ENCODE data around the gene PARD3. TPM values are rescaled to one million over a fixed set of nuclear protein-coding genes. Genes with fewer than 3 reads are reported as not detected.

The PARD3 gene
- total RNA-seq, 2 experiments from 2014 or later, result 0.53 to 0.71 TPM

- H3K4me3 ChIP-seq (ENCODE audit: low read length), result no peak overlapping the region
- H3K9me3 ChIP-seq (ENCODE audit: control insufficient read depth in 1 of 2, insufficient read depth in 1 of 2, low read length in 2 of 2), result no peaks in the 10 kb centered on the region
- ChIA-PET CTCF (no interaction called here), POLR2A (no interaction called here)
- DNase-seq, result no peak
- H3K4me1 ChIP-seq (ENCODE audit: insufficient read depth, low read length), result no peaks in the 10 kb centered on the region
- H3K36me3 ChIP-seq (ENCODE audit: insufficient read depth, low read length), result no peaks in the 10 kb centered on the region
- intact Hi-C loops (cut with DNase I, micrococcal nuclease), result no loop called here
- Mint-ChIP-seq H3K27ac (no peak overlapping the region), H3K4me1 (ENCODE audit: low read depth) (no peaks in the 10 kb centered on the region), H3K36me3 (ENCODE audit: low read depth) (no peaks in the 10 kb centered on the region), H3K4me3 (no peak overlapping the region), H3K9me3 (no peaks in the 10 kb centered on the region), H3K27me3 (peaks cover 7% of the 10 kb centered on the region)
- no peak for TF ChIP-seq CTCF (IDR thresholded peaks at IDR 0.05)
- no peaks in the 10 kb centered on the region for H3K27me3 ChIP-seq (ENCODE audit: control insufficient read depth in 1 of 2, insufficient read depth in 2 of 2, low read length in 2 of 2)
- no peak overlapping the region for H3K27ac ChIP-seq (ENCODE audit: low read depth in 1 of 2, low read length in 2 of 2)
- no peak for ATAC-seq (ENCODE audit: poor library complexity)
Measured at GRCh38 chr10:34575882-34576281, 239.2 kb downstream of the PARD3 start.

- H3K9me3 ChIP-seq (ENCODE audit: control insufficient read depth in 1 of 2, insufficient read depth in 1 of 2, low read length in 2 of 2), result no peaks in the 10 kb centered on the region
- H3K4me1 ChIP-seq (ENCODE audit: insufficient read depth, low read length), result no peaks in the 10 kb centered on the region
- TF ChIP-seq CTCF (IDR thresholded peaks at IDR 0.05), result no peak
- DNase-seq, result no peak
- H3K27ac Mint-ChIP-seq, result no peak overlapping the region
- intact Hi-C loops (cut with DNase I, micrococcal nuclease), result no loop called here
- peaks cover 7% of the 10 kb centered on the region for H3K27me3 Mint-ChIP-seq
- H3K36me3 ChIP-seq (ENCODE audit: insufficient read depth, low read length), result no peaks in the 10 kb centered on the region
- no peaks in the 10 kb centered on the region for H3K36me3 Mint-ChIP-seq (ENCODE audit: low read depth)
- no peak overlapping the region for H3K4me3 ChIP-seq (ENCODE audit: low read length)
- H3K4me3 Mint-ChIP-seq, result no peak overlapping the region
- POLR2A ChIA-PET, result no interaction called here
- no peak for ATAC-seq (ENCODE audit: poor library complexity)
- no peaks in the 10 kb centered on the region for H3K9me3 Mint-ChIP-seq
- CTCF ChIA-PET, result no interaction called here
- no peak overlapping the region for H3K27ac ChIP-seq (ENCODE audit: low read depth in 1 of 2, low read length in 2 of 2)
- no peaks in the 10 kb centered on the region for H3K27me3 ChIP-seq (ENCODE audit: control insufficient read depth in 1 of 2, insufficient read depth in 2 of 2, low read length in 2 of 2)
- no peaks in the 10 kb centered on the region for H3K4me1 Mint-ChIP-seq (ENCODE audit: low read depth)
Measured at GRCh38 chr10:34574353-34574934, 240.7 kb downstream of the PARD3 start.

- H3K36me3 Mint-ChIP-seq (ENCODE audit: low read depth), result no peaks in the 10 kb centered on the region
- Histone ChIP-seq H3K27me3 (ENCODE audit: control insufficient read depth in 1 of 2, insufficient read depth in 2 of 2, low read length in 2 of 2) (no peaks in the 10 kb centered on the region), H3K4me1 (ENCODE audit: insufficient read depth, low read length) (no peaks in the 10 kb centered on the region), H3K27ac (ENCODE audit: low read depth in 1 of 2, low read length in 2 of 2) (no peak overlapping the region), H3K36me3 (ENCODE audit: insufficient read depth, low read length) (no peaks in the 10 kb centered on the region), H3K9me3 (ENCODE audit: control insufficient read depth in 1 of 2, insufficient read depth in 1 of 2, low read length in 2 of 2) (no peaks in the 10 kb centered on the region), H3K4me3 (ENCODE audit: low read length) (no peak overlapping the region)
- DNase-seq, result no peak
- no peak overlapping the region for H3K27ac Mint-ChIP-seq
- H3K4me3 Mint-ChIP-seq, result no peak overlapping the region
- H3K27me3 Mint-ChIP-seq, result peaks cover 11% of the 10 kb centered on the region
- ChIA-PET CTCF (no interaction called here), POLR2A (no interaction called here)
- no peaks in the 10 kb centered on the region for H3K9me3 Mint-ChIP-seq
- intact Hi-C loops (cut with DNase I, micrococcal nuclease), result no loop called here
- no peaks in the 10 kb centered on the region for H3K4me1 Mint-ChIP-seq (ENCODE audit: low read depth)
- no peak for TF ChIP-seq CTCF (IDR thresholded peaks at IDR 0.05)
- ATAC-seq (ENCODE audit: poor library complexity), result no peak
Measured at GRCh38 chr10:34570887-34571286, 244.2 kb downstream of the PARD3 start.
